HepG2 (cell line): ENCODE results near the gene ZSWIM9. TPM values are rescaled to one million over a fixed set of nuclear protein-coding genes. Genes with fewer than 3 reads are reported as not detected.
A peak's percentile ranks its signal among the peaks of the same experiment; 100 is the strongest.

Experiments used
- EP300 ChIP-seq, 3 experiments: sonication (generic) in 1 of 3; formaldehyde crosslinking in 1 of 3; IDR thresholded peaks; 2 replicates each; pipeline versions ENCODE4 v1.5.1 to v1.6.1; 2011 to 2020; ENCODE audit warnings: low read depth in 2 of 3, low read length in 2 of 3, borderline replicate concordance in 1 of 3, improper control_type of control experiment in 1 of 3, mild to moderate bottlenecking in 1 of 3, missing genetic modification reagents in 1 of 3, moderate library complexity in 1 of 3
- GLI4 ChIP-seq: sonication (generic); formaldehyde crosslinking; IDR thresholded peaks from 2 replicates; pipeline ENCODE4 v1.5.1; 2020; ENCODE audit warnings: missing genetic modification reagents, mild to moderate bottlenecking, moderate library complexity, borderline replicate concordance
- HOXA3 ChIP-seq: sonication (generic); formaldehyde crosslinking; IDR thresholded peaks from 2 replicates; pipeline ENCODE4 v1.5.0; 2020; ENCODE audit warnings: missing genetic modification reagents
- KAT2B ChIP-seq: fragments of 150-350 bp; IDR thresholded peaks from 2 replicates; pipeline ENCODE4 v1.6.1; 2014; ENCODE audit warnings: low read depth, low read length, borderline replicate concordance
- KDM3A ChIP-seq: IDR thresholded peaks from 2 replicates; pipeline ENCODE4 v1.6.1; 2018; ENCODE audit warnings: low read depth, missing compliant biosample characterization
- KDM6A ChIP-seq: IDR thresholded peaks from 2 replicates; pipeline ENCODE4 v1.6.1; 2016; ENCODE audit warnings: low read depth
- NFE2L1 ChIP-seq: sonication (generic); formaldehyde crosslinking; IDR thresholded peaks from 2 replicates; pipeline ENCODE4 v1.4.0; 2020; ENCODE audit warnings: missing genetic modification reagents, mild to moderate bottlenecking, borderline replicate concordance
- POLR2G ChIP-seq: fragments of 200-400 bp; formaldehyde crosslinking; IDR thresholded peaks from 2 replicates; pipeline ENCODE4 v1.6.1; 2018; ENCODE audit warnings: mild to moderate bottlenecking, low read depth, low read length, moderate library complexity
- SP140L ChIP-seq: sonication (generic); formaldehyde crosslinking; IDR thresholded peaks from 2 replicates; pipeline ENCODE4 v1.4.0; 2020; ENCODE audit warnings: missing genetic modification reagents, borderline replicate concordance
- ZBTB3 ChIP-seq: sonication (generic); formaldehyde crosslinking; IDR thresholded peaks from 2 replicates; pipeline ENCODE4 v1.4.0; 2020; ENCODE audit warnings: low read depth, mild to moderate bottlenecking, moderate library complexity, missing genetic modification reagents, borderline replicate concordance
- ZFP41 ChIP-seq: sonication (generic); formaldehyde crosslinking; IDR thresholded peaks from 2 replicates; pipeline ENCODE4 v1.4.0; 2020; ENCODE audit warnings: mild to moderate bottlenecking, missing genetic modification reagents, borderline replicate concordance
- ZFY ChIP-seq: sonication (generic); formaldehyde crosslinking; IDR thresholded peaks from 2 replicates; pipeline ENCODE4 v1.4.0; 2020; ENCODE audit warnings: missing genetic modification reagents
- polyA plus RNA-seq, 8 experiments: library from polyadenylated mRNA; depleted of rRNA in 3 of 8; stranded (reverse) in 7 of 8; unstranded in 1 of 8; fragments of >200 nt; fragmentation: Illumina TruSeq in 4 of 8; extraction: Trizol in 4 of 8; gene quantifications; 2 replicates each; pipeline versions ENCODE4 v1.2.1 to v1.2.3, GENCODE V29; 2011 to 2016; ENCODE audit warnings: low read depth in 4 of 8, missing spikeins in 1 of 8, mixed read lengths in 1 of 8; ENCODE audit not compliant: insufficient read depth in 1 of 8
- total RNA-seq, 5 experiments: library from RNA; depleted of rRNA; stranded (reverse); fragments of >200 nt; fragmentation: Illumina TruSeq; extraction: Trizol; gene quantifications; 2 replicates each; pipeline ENCODE4 v1.2.3, GENCODE V29; 2016; ENCODE audit warnings: low read depth in 1 of 5
- TF ChIP-seq, protein P1 (sequence below): sonication (generic); formaldehyde crosslinking; IDR thresholded peaks from 2 replicates; pipeline ENCODE4 v1.4.0; 2020; ENCODE audit warnings: missing genetic modification reagents
- TF ChIP-seq, protein P2 (sequence below): sonication (generic); formaldehyde crosslinking; IDR thresholded peaks from 2 replicates; pipeline ENCODE4 v1.5.0; 2020; ENCODE audit warnings: mild to moderate bottlenecking, missing genetic modification reagents
- TF ChIP-seq, protein P3 (sequence below): sonication (generic); formaldehyde crosslinking; IDR thresholded peaks from 2 replicates; pipeline ENCODE4 v1.8.0; 2022; ENCODE audit warnings: missing genetic modification reagents, low read depth, mild to moderate bottlenecking, borderline replicate concordance
- TF ChIP-seq, protein P4 (sequence below): sonication (generic); formaldehyde crosslinking; IDR thresholded peaks from 2 replicates; pipeline ENCODE4 v1.4.0; 2020; ENCODE audit warnings: low read depth, mild to moderate bottlenecking, missing genetic modification reagents

The ZSWIM9 gene
- total and polyA plus RNA-seq, 2 of the 13 experiments (the other 11 are each of a cell fraction or from before 2014, with no cell fraction given): 0.18 to 1.1 TPM

DNA sequence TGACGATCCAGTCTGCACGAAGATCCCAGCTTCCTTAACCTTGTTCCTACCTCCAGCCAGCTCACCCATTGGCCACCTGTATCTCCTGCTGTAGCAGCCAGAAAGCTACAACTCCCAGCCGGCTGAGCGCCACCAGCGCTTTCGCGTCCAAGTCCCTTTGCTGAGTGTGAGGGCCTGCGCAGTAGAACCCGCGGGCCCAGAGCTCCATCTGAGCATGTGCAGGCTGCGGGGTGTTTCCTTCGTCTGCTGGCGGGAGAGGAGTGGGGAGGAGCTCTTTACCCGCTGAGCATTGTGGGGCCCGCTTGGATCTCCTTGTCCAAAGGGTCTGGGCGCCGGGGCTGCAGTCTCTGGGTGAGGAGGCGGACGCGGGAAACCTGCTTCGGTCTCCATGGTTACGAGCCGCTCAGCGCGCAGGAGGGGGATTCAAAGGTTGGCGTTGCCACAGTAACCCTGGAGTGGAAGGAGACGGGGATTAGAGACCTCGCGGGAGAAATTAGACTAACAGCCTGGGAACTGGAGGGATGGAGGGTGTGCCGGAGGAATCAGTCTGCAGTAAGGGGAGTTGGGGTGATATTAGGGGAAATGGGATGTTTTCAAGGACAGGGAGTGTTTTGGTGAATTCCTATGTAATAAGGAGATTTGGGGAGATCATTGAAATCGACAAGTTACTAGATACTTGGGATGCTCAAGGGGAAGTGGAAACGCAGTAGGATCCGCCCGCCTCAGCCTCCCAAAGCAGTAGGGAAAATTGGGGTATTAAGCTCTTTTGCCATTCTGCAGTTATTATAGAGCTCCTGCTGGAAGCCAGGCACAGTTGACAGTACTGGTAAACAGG lies 33.5 kb downstream of the ZSWIM9 start (continued):
- TF ChIP-seq, protein P1, sequence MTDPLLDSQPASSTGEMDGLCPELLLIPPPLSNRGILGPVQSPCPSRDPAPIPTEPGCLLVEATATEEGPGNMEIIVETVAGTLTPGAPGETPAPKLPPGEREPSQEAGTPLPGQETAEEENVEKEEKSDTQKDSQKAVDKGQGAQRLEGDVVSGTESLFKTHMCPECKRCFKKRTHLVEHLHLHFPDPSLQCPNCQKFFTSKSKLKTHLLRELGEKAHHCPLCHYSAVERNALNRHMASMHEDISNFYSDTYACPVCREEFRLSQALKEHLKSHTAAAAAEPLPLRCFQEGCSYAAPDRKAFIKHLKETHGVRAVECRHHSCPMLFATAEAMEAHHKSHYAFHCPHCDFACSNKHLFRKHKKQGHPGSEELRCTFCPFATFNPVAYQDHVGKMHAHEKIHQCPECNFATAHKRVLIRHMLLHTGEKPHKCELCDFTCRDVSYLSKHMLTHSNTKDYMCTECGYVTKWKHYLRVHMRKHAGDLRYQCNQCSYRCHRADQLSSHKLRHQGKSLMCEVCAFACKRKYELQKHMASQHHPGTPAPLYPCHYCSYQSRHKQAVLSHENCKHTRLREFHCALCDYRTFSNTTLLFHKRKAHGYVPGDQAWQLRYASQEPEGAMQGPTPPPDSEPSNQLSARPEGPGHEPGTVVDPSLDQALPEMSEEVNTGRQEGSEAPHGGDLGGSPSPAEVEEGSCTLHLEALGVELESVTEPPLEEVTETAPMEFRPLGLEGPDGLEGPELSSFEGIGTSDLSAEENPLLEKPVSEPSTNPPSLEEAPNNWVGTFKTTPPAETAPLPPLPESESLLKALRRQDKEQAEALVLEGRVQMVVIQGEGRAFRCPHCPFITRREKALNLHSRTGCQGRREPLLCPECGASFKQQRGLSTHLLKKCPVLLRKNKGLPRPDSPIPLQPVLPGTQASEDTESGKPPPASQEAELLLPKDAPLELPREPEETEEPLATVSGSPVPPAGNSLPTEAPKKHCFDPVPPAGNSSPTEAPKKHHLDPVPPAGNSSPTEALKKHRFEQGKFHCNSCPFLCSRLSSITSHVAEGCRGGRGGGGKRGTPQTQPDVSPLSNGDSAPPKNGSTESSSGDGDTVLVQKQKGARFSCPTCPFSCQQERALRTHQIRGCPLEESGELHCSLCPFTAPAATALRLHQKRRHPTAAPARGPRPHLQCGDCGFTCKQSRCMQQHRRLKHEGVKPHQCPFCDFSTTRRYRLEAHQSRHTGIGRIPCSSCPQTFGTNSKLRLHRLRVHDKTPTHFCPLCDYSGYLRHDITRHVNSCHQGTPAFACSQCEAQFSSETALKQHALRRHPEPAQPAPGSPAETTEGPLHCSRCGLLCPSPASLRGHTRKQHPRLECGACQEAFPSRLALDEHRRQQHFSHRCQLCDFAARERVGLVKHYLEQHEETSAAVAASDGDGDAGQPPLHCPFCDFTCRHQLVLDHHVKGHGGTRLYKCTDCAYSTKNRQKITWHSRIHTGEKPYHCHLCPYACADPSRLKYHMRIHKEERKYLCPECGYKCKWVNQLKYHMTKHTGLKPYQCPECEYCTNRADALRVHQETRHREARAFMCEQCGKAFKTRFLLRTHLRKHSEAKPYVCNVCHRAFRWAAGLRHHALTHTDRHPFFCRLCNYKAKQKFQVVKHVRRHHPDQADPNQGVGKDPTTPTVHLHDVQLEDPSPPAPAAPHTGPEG (CRISPR knock-in tag): 0 out of 2 replicates have a peak, but pooled peaks have one; percentile 18
- TF ChIP-seq GLI4 (CRISPR knock-in tag): no peak
- no peak for TF ChIP-seq KAT2B
- peak; percentile 76 for TF ChIP-seq ZFY (CRISPR knock-in tag)
- TF ChIP-seq KDM3A (CRISPR knock-in tag): no peak
- TF ChIP-seq HOXA3: peak; percentile 70
- no peak for TF ChIP-seq EP300 (IDR thresholded peaks at IDR 0.05; ENCODE audit: low read depth in 2 of 2, low read length in 2 of 2)
- no peak for TF ChIP-seq EP300 (CRISPR knock-in tag; IDR thresholded peaks at IDR 0.05; ENCODE audit: borderline replicate concordance)
- TF ChIP-seq, protein P2, sequence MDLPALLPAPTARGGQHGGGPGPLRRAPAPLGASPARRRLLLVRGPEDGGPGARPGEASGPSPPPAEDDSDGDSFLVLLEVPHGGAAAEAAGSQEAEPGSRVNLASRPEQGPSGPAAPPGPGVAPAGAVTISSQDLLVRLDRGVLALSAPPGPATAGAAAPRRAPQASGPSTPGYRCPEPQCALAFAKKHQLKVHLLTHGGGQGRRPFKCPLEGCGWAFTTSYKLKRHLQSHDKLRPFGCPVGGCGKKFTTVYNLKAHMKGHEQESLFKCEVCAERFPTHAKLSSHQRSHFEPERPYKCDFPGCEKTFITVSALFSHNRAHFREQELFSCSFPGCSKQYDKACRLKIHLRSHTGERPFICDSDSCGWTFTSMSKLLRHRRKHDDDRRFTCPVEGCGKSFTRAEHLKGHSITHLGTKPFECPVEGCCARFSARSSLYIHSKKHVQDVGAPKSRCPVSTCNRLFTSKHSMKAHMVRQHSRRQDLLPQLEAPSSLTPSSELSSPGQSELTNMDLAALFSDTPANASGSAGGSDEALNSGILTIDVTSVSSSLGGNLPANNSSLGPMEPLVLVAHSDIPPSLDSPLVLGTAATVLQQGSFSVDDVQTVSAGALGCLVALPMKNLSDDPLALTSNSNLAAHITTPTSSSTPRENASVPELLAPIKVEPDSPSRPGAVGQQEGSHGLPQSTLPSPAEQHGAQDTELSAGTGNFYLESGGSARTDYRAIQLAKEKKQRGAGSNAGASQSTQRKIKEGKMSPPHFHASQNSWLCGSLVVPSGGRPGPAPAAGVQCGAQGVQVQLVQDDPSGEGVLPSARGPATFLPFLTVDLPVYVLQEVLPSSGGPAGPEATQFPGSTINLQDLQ (CRISPR knock-in tag): no peak
- peak; percentile 70 for TF ChIP-seq POLR2G
- TF ChIP-seq, protein P3, sequence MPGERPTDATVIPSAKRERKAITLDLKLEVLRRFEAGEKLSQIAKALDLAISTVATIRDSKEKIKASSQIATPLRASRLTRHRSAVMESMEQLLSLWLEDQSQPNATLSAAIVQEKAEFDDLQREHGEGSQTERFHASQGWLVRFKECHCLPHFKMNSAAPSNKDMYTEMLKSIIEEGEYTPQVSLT (CRISPR knock-in tag): no peak
- TF ChIP-seq ZFP41 (CRISPR knock-in tag): no peak
- no peak for TF ChIP-seq SP140L
- no peak for TF ChIP-seq ZBTB3
- TF ChIP-seq, protein P4, sequence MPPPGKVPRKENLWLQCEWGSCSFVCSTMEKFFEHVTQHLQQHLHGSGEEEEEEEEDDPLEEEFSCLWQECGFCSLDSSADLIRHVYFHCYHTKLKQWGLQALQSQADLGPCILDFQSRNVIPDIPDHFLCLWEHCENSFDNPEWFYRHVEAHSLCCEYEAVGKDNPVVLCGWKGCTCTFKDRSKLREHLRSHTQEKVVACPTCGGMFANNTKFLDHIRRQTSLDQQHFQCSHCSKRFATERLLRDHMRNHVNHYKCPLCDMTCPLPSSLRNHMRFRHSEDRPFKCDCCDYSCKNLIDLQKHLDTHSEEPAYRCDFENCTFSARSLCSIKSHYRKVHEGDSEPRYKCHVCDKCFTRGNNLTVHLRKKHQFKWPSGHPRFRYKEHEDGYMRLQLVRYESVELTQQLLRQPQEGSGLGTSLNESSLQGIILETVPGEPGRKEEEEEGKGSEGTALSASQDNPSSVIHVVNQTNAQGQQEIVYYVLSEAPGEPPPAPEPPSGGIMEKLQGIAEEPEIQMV (CRISPR knock-in tag): peak; percentile 97
- no peak; the same call in 1 of the 2 replicates for TF ChIP-seq KDM6A (CRISPR knock-in tag)
- TF ChIP-seq NFE2L1: no peak
